ENCODE data around the gene GPC5.

DNA sequence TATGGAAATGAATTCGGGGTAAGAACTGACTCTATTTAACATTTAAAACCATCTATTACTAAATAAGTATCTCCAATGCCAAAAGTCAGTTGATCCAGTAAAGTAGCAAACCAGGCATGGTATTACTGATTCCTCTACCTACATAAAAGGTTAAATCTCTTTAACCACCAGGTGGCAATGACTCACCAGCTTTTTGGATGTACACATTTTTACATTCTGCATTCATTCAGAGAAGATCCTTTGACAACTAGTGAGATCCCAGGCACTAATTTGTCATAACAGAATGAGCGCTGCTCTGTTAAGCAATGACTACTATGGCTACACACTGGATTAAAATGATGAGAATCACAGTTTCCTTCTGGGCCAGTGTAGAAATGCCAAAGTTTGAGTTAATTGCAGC, 1498.4 kb downstream of the GPC5 start:
- TF ChIP-seq EZH2 (IDR thresholded peaks at IDR 0.05; ENCODE audit: insufficient read depth, poor library complexity, severe bottlenecking) (no peak), EZH2phosphoT487 (IDR thresholded peaks at IDR 0.05; ENCODE audit: insufficient read depth, low read depth) (no peak)

Measured in GM23248 (cell line).